Measurements from ENCODE around the gene STK24. TPM values are rescaled to one million over a fixed set of nuclear protein-coding genes. Genes with fewer than 3 reads are reported as not detected.
A peak's percentile ranks its signal among the peaks of the same experiment; 100 is the strongest.

Gene STK24
- total and polyA plus RNA-seq, 2 donors (not counting 1 experiment from before 2014, with no cell fraction given) = 53.2 to 73.1 TPM

DNA sequence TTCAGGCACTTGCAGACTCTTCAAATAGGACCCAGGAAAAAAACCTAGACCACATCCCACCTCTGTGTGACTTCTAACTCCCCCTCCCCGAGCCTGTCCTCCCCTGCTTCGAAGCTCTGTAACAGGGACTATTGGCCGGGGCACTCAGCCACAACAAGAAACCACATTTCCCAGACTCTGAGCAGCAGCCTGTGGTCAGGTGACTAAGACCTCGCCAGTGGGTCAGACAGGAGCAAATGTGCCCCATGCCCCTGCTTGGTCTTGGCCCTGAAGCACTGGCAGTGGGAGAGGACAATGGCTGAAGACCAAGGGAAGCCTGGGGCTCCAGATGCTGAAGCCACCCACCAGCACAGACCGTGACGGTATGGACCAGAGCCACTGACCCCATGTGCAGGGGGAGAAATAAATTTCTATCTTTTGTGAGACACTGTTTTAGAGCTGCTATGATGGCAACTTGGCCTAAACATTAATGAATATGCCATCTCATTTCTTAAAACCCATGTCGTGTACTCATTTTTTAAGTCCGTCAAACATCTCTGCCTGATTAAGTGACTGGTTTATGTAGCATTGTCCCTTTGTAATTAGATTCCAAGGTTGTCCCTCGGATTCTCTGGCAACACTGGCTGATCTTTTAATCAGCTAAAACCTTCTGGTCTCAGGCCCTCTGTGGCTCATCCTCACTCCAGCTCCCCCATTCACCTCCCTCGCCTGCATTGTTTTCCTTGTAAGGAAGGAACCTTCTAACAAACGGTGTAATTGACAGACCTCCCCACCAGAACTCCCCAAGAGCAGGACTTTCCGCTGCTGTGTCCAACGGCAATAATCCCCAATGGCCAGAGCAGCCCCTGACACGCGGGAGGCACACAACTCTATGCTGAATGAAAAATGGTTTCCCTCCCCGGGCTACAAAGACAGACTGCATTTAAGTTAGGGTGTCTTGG lies 98.4 kb downstream of the STK24 start:
- H3K4me3 ChIP-seq (replicated peaks in 1 of 4; ENCODE audit: control extremely low read depth in 1 of 4, insufficient read depth in 1 of 4, low read depth in 3 of 4, low read length in 4 of 4) = no peak overlapping the region
- H2AFZ ChIP-seq (ENCODE audit: low read length) = no peak overlapping the region
- TF ChIP-seq CTCF (conservative IDR thresholded peaks at IDR 0.05 in 1 of 2, IDR thresholded peaks at IDR 0.05 in 1 of 2; ENCODE audit: low read depth in 1 of 2, low read length in 2 of 2) = no peak
- TF ChIP-seq EZH2 (IDR thresholded peaks at IDR 0.05; ENCODE audit: low read length, missing control alignments) = no peak
- no peaks in the 10 kb centered on the region for H4K20me1 ChIP-seq (ENCODE audit: control insufficient read depth, extremely low read depth, insufficient read depth, low read length)
- peaks cover 5% of the 10 kb centered on the region for H3K36me3 ChIP-seq (ENCODE audit: control insufficient read depth, insufficient read depth, low read length)
- no peaks in the 10 kb centered on the region for H3K9me3 ChIP-seq (ENCODE audit: control insufficient read depth, insufficient read depth, low read depth, low read length)
- H3K79me2 ChIP-seq (ENCODE audit: control insufficient read depth, insufficient read depth, low read length) = peaks cover 49% of the 10 kb centered on the region
- DNase-seq (ENCODE audit: low read depth in 2 of 2) = peak; percentile 26 to 88
- no peaks in the 10 kb centered on the region for H3K27me3 ChIP-seq (ENCODE audit: control insufficient read depth, insufficient read depth, low read length)
- no peak overlapping the region for H3K4me2 ChIP-seq (ENCODE audit: extremely low read depth, insufficient read depth, low read length)
- H3K27ac ChIP-seq (ENCODE audit: insufficient read depth, low read length) = no peak overlapping the region
- no peak overlapping the region for H3K9ac ChIP-seq (ENCODE audit: insufficient read depth, low read length)
- peaks cover 24% of the 10 kb centered on the region for H3K4me1 ChIP-seq (ENCODE audit: control insufficient read depth, extremely low read depth, insufficient read depth, low read length)

GRCh38 chr13:98476538-98476966 lies 100.4 kb downstream of the STK24 start:
- Histone ChIP-seq H3K4me1 (ENCODE audit: control insufficient read depth, extremely low read depth, insufficient read depth, low read length) (peaks cover 12% of the 10 kb centered on the region), H3K27me3 (ENCODE audit: control insufficient read depth, insufficient read depth, low read length) (no peaks in the 10 kb centered on the region), H3K9me3 (ENCODE audit: control insufficient read depth, insufficient read depth, low read depth, low read length) (no peaks in the 10 kb centered on the region), H2AFZ (ENCODE audit: low read length) (no peak overlapping the region), H3K27ac (ENCODE audit: insufficient read depth, low read length) (peak overlapping the region; percentile 59), H3K36me3 (ENCODE audit: control insufficient read depth, insufficient read depth, low read length) (peaks cover 10% of the 10 kb centered on the region), H4K20me1 (ENCODE audit: control insufficient read depth, extremely low read depth, insufficient read depth, low read length) (no peaks in the 10 kb centered on the region), H3K79me2 (ENCODE audit: control insufficient read depth, insufficient read depth, low read length) (peaks cover 38% of the 10 kb centered on the region), H3K9ac (ENCODE audit: insufficient read depth, low read length) (no peak overlapping the region), H3K4me3 (replicated peaks in 1 of 4; ENCODE audit: control extremely low read depth in 1 of 4, insufficient read depth in 1 of 4, low read depth in 3 of 4, low read length in 4 of 4) (no peak overlapping the region), H3K4me2 (ENCODE audit: extremely low read depth, insufficient read depth, low read length) (peak overlapping the region; percentile 61)
- TF ChIP-seq EZH2 (IDR thresholded peaks at IDR 0.05; ENCODE audit: low read length, missing control alignments) (no peak), CTCF (conservative IDR thresholded peaks at IDR 0.05 in 1 of 2, IDR thresholded peaks at IDR 0.05 in 1 of 2; ENCODE audit: low read depth in 1 of 2, low read length in 2 of 2) (no peak)
- DNase-seq (ENCODE audit: low read depth in 2 of 2) = peak; percentile 77 to 96

GRCh38 chr13:98476106-98476505 lies 100.8 kb downstream of the STK24 start:
- no peak overlapping the region for H3K9ac ChIP-seq (ENCODE audit: insufficient read depth, low read length)
- H3K9me3 ChIP-seq (ENCODE audit: control insufficient read depth, insufficient read depth, low read depth, low read length) = no peaks in the 10 kb centered on the region
- H3K36me3 ChIP-seq (ENCODE audit: control insufficient read depth, insufficient read depth, low read length) = peaks cover 10% of the 10 kb centered on the region
- H3K4me3 ChIP-seq (replicated peaks in 1 of 4; ENCODE audit: control extremely low read depth in 1 of 4, insufficient read depth in 1 of 4, low read depth in 3 of 4, low read length in 4 of 4) = no peak overlapping the region
- no peaks in the 10 kb centered on the region for H3K27me3 ChIP-seq (ENCODE audit: control insufficient read depth, insufficient read depth, low read length)
- DNase-seq (ENCODE audit: low read depth in 2 of 2) = no peak
- no peak for TF ChIP-seq EZH2 (IDR thresholded peaks at IDR 0.05; ENCODE audit: low read length, missing control alignments)
- peaks cover 37% of the 10 kb centered on the region for H3K79me2 ChIP-seq (ENCODE audit: control insufficient read depth, insufficient read depth, low read length)
- peaks cover 11% of the 10 kb centered on the region for H3K4me1 ChIP-seq (ENCODE audit: control insufficient read depth, extremely low read depth, insufficient read depth, low read length)
- H3K27ac ChIP-seq (ENCODE audit: insufficient read depth, low read length) = peak overlapping the region; percentile 59
- H4K20me1 ChIP-seq (ENCODE audit: control insufficient read depth, extremely low read depth, insufficient read depth, low read length) = no peaks in the 10 kb centered on the region
- H3K4me2 ChIP-seq (ENCODE audit: extremely low read depth, insufficient read depth, low read length) = peak overlapping the region; percentile 61
- no peak overlapping the region for H2AFZ ChIP-seq (ENCODE audit: low read length)
